CD14-positive monocyte (primary cell): ENCODE measurements around the gene MLLT1. TPM values are rescaled to one million over a fixed set of nuclear protein-coding genes. Genes with fewer than 3 reads are reported as not detected.
A peak's percentile ranks its signal among the peaks of the same experiment; 100 is the strongest.

Experiments used
- DNase-seq, 3 donors: peaks; one replicate each; pipeline ENCODE4 v3.0.0-alpha.2; 2011 to 2022
- H2AFZ ChIP-seq: 2 replicates; pipeline ENCODE4 v1.6.0; 2012; ENCODE audit warnings: mild to moderate bottlenecking, low read depth, low read length, inconsistent platforms; ENCODE audit not compliant: insufficient read depth, poor library complexity, severe bottlenecking
- H3K27ac ChIP-seq, 2 donors: 1 replicate in 1 of 2; 2 replicates in 1 of 2; pipeline ENCODE4 v1.5.1; 2012 to 2013; ENCODE audit warnings: low read length in 2 of 2, control low read depth in 1 of 2, inconsistent platforms in 1 of 2, low read depth in 1 of 2, mild to moderate bottlenecking in 1 of 2
- H3K27me3 ChIP-seq, 2 donors: one replicate each; pipeline versions ENCODE4 v1.6.0 to v1.6.1; 2011 to 2013; ENCODE audit warnings: low read length in 2 of 2; ENCODE audit not compliant: control insufficient read depth in 2 of 2, insufficient read depth in 2 of 2
- H3K36me3 ChIP-seq, 2 donors: replicated peaks in 1 of 2; 1 replicate in 1 of 2; 2 replicates in 1 of 2; pipeline versions ENCODE4 v1.5.1 to v1.6.1; 2012 to 2013; ENCODE audit warnings: low read length in 2 of 2, control low read depth in 1 of 2, inconsistent platforms in 1 of 2, mild to moderate bottlenecking in 1 of 2; ENCODE audit not compliant: insufficient read depth in 2 of 2, control insufficient read depth in 1 of 2
- H3K4me1 ChIP-seq, 2 donors: 1 replicate in 1 of 2; 2 replicates in 1 of 2; pipeline versions ENCODE4 v1.5.1 to v1.6.1; 2012 to 2013; ENCODE audit warnings: low read length in 2 of 2, control low read depth in 1 of 2, inconsistent platforms in 1 of 2, mild to moderate bottlenecking in 1 of 2, moderate library complexity in 1 of 2; ENCODE audit not compliant: insufficient read depth in 2 of 2, control insufficient read depth in 1 of 2
- H3K4me2 ChIP-seq: replicated peaks from 2 replicates; pipeline ENCODE3; 2012; ENCODE audit warnings: low read length, moderate library complexity, mild to moderate bottlenecking; ENCODE audit not compliant: poor library complexity, severe bottlenecking; ENCODE audit errors: extremely low read depth
- H3K4me3 ChIP-seq, 3 experiments: fragments of 200-600 bp in 1 of 3; sonication (generic) in 1 of 3; replicated peaks in 1 of 3; 1 replicate in 2 of 3; 2 replicates in 1 of 3; pipeline ENCODE4 v1.5.1; 2011 to 2013; ENCODE audit warnings: low read length in 3 of 3, mild to moderate bottlenecking in 3 of 3, control low read depth in 2 of 3, low read depth in 2 of 3, inconsistent platforms in 1 of 3, moderate library complexity in 1 of 3
- H3K79me2 ChIP-seq: 2 replicates; pipeline ENCODE4 v1.6.0; 2012; ENCODE audit warnings: mild to moderate bottlenecking, control low read depth, inconsistent platforms, low read length, moderate library complexity; ENCODE audit not compliant: insufficient read depth
- H3K9ac ChIP-seq: 2 replicates; pipeline ENCODE4 v1.6.0; 2017; ENCODE audit warnings: low read length, mild to moderate bottlenecking; ENCODE audit not compliant: insufficient read depth, poor library complexity, severe bottlenecking
- H3K9me3 ChIP-seq, 2 donors: replicated peaks in 1 of 2; 1 replicate in 1 of 2; 2 replicates in 1 of 2; pipeline versions ENCODE4 v1.5.1 to v1.6.1; 2012 to 2013; ENCODE audit warnings: low read length in 2 of 2, control low read depth in 1 of 2; ENCODE audit not compliant: control insufficient read depth in 1 of 2, insufficient read depth in 1 of 2
- H4K20me1 ChIP-seq: 2 replicates; pipeline ENCODE4 v1.6.0; 2012; ENCODE audit warnings: mild to moderate bottlenecking, low read length, control low read depth, moderate library complexity; ENCODE audit not compliant: insufficient read depth
- H3K27ac Mint-ChIP-seq, 7 donors: one replicate each; pipeline ENCODE4 v1.8.0; 2020; ENCODE audit warnings: mild to moderate bottlenecking in 7 of 7, mixed read lengths in 7 of 7, moderate library complexity in 6 of 7, inconsistent platforms in 2 of 7
- H3K27me3 Mint-ChIP-seq, 3 donors: one replicate each; pipeline ENCODE4 v1.8.0; 2021 to 2022; ENCODE audit warnings: low read depth in 3 of 3, mild to moderate bottlenecking in 3 of 3, mixed read lengths in 3 of 3, moderate library complexity in 3 of 3, inconsistent platforms in 1 of 3
- H3K36me3 Mint-ChIP-seq, 2 donors: one replicate each; pipeline ENCODE4 v1.8.0; 2020; ENCODE audit warnings: mixed read lengths in 2 of 2, inconsistent platforms in 1 of 2, mild to moderate bottlenecking in 1 of 2
- H3K4me1 Mint-ChIP-seq: one replicate; pipeline ENCODE4 v1.8.0; 2020; ENCODE audit warnings: mild to moderate bottlenecking, mixed read lengths
- H3K4me3 Mint-ChIP-seq, 2 donors: one replicate each; pipeline ENCODE4 v1.8.0; 2020; ENCODE audit warnings: mild to moderate bottlenecking in 2 of 2, mixed read lengths in 2 of 2, moderate library complexity in 1 of 2
- H3K9me3 Mint-ChIP-seq, 7 donors: one replicate each; pipeline ENCODE4 v1.8.0; 2020 to 2022; ENCODE audit warnings: mixed read lengths in 7 of 7, mild to moderate bottlenecking in 6 of 7, moderate library complexity in 6 of 7, inconsistent platforms in 2 of 7
- CTCF ChIP-seq: fragments of 200-600 bp; IDR thresholded peaks from one replicate; pipeline ENCODE4 v1.8.0; 2022; ENCODE audit warnings: antibody characterized with exemption, mild to moderate bottlenecking
- WGBS: methylation state at CpG from one replicate; pipeline ENCODE4 v1.1.5; 2013; ENCODE audit warnings: missing lambda C conversion rate; ENCODE audit not compliant: insufficient coverage; 5-methylcytosine and 5-hydroxymethylcytosine counted together
- intact Hi-C, 2 donors: fragments of 100-400 bp; cut with micrococcal nuclease; formaldehyde crosslinking; loops; one replicate each; pipeline versions ENCODE4 v1.15.0 to v1.15.1; 2023
- polyA minus RNA-seq: library from RNA; depleted of rRNA, polyadenylated mRNA; stranded (reverse); fragments of >200 nt; gene quantifications from 2 replicates; pipeline ENCODE4 v1.2.3, GENCODE V29; 2012
- polyA plus RNA-seq, 3 donors: library from polyadenylated mRNA; depleted of rRNA in 1 of 3; unstranded in 2 of 3; stranded (reverse) in 1 of 3; fragments of 300-500 nt in 2 of 3; fragments of >200 nt in 1 of 3; fragmentation: Illumina TruSeq in 2 of 3; gene quantifications; 1 replicate in 2 of 3; 2 replicates in 1 of 3; pipeline ENCODE4 v1.2.3, GENCODE V29; 2012 to 2021
- total RNA-seq, 12 experiments: library from RNA in 1 of 12; stranded (reverse) in 1 of 12; fragments of 120-200 nt in 1 of 12; gene quantifications; one replicate each; pipeline ENCODE4 v1.2.4 and lab custom pipeline; 2013 to 2026; ENCODE audit warnings: mixed read lengths in 6 of 12, inconsistent platforms in 1 of 12

MLLT1 gene
- 7.5 TPM for total RNA-seq (2013)
- polyA plus RNA-seq (10 to 100 TPM in 1 of 3 donors, under 1 TPM in 2; 0.65 to 17.3 (median 0.99) TPM), polyA minus RNA-seq (11.1 and 24.2 TPM in 2 replicates), total RNA-seq (lab: John Stamatoyannopoulos, UW) (8.2 to 44.2 (median 22.6) reads per million in 11 experiments)

- peak; percentile 93 to 96 (median 95) for DNase-seq
- Mint-ChIP-seq H3K36me3 (peaks cover 4 to 15% of the 10 kb centered on the region in 2 donors), H3K27me3 (peaks cover 0 to 14% (median 5%) of the 10 kb centered on the region in 3 donors), H3K4me1 (peaks cover 41% of the 10 kb centered on the region), H3K4me3 (peak within 1 kb of the TSS; percentile 91 to 97), H3K27ac (peak within 1 kb of the TSS; percentile 69 to 93 (median 89)), H3K9me3 (peaks cover under 1 to 12% (median 7%) of the 10 kb centered on the region in 7 donors)
- H3K9me3 ChIP-seq = no peaks in the 10 kb centered on the region
- intact Hi-C loops = no loop called here
- no peaks in the 10 kb centered on the region for H3K36me3 ChIP-seq
- peak within 1 kb of the TSS; percentile 73 to 83 (median 80) for H3K4me3 ChIP-seq
- peaks cover 44% of the 10 kb centered on the region for H3K79me2 ChIP-seq
- H3K9ac ChIP-seq = peak within 1 kb of the TSS; percentile 70
- H3K27ac ChIP-seq = peak within 1 kb of the TSS; percentile 41 to 71
- H2AFZ ChIP-seq = peak within 1 kb of the TSS; percentile 41
- H3K4me2 ChIP-seq = peak within 1 kb of the TSS; percentile 93
- peaks cover 31% of the 10 kb centered on the region for H4K20me1 ChIP-seq
- peak; percentile 89 for TF ChIP-seq CTCF
- H3K4me1 ChIP-seq = peaks cover 46 to 48% of the 10 kb centered on the region in 2 donors
- H3K27me3 ChIP-seq = no peaks in the 10 kb centered on the region
- WGBS = under 1% methylated on average over 47 of the region's 66 CpGs
These were observed at the start of gene MLLT1 for GRCh38 chr19:6279931-6280591. Gene MLLT1, minus strand, starts transcription at chr19:6279975. Its CDS starts 191 bp downstream, at chr19:6279784.

GRCh38 chr19:6326815-6327214 lies 47.0 kb upstream of the MLLT1 start:
- 98% methylated on average over 5 of the region's 5 CpGs for WGBS
- Histone ChIP-seq H3K4me1 (no peaks in the 10 kb centered on the region), H3K79me2 (no peaks in the 10 kb centered on the region), H3K4me2 (no peak overlapping the region), H2AFZ (no peak overlapping the region), H3K9ac (no peak overlapping the region), H3K27me3 (no peaks in the 10 kb centered on the region), H3K4me3 (no peak overlapping the region), H3K27ac (no peak overlapping the region), H4K20me1 (no peaks in the 10 kb centered on the region), H3K36me3 (no peaks in the 10 kb centered on the region), H3K9me3 (no peaks in the 10 kb centered on the region)
- peaks cover 6 to 9% (median 6%) of the 10 kb centered on the region in 3 donors for H3K27me3 Mint-ChIP-seq
- no peak overlapping the region for H3K4me3 Mint-ChIP-seq
- no peaks in the 10 kb centered on the region for H3K4me1 Mint-ChIP-seq
- H3K27ac Mint-ChIP-seq = peak overlapping the region in 1 of 7 donors; percentile 43
- no peak for TF ChIP-seq CTCF
- H3K9me3 Mint-ChIP-seq = peaks cover 0 to 5% (median 2%) of the 10 kb centered on the region in 7 donors
- intact Hi-C loops = no loop called here
- no peaks in the 10 kb centered on the region for H3K36me3 Mint-ChIP-seq
- no peak for DNase-seq
